OCI-LY7 (cell line): ENCODE data around the gene DOCK7. TPM values are rescaled to one million over a fixed set of nuclear protein-coding genes. Genes with fewer than 3 reads are reported as not detected.

ENCODE experiments used
- BruUV-seq: library from RNA; stranded (reverse); fragments of 400-500 nt; replicated peaks from 2 replicates; lab custom pipeline; 2021; lab: Mats Ljungman, UMichigan
- CTCF ChIA-PET: fragments of 300-600 bp; sonication (Branson Sonifier 250); formaldehyde crosslinking; loops from one replicate; lab custom pipeline; 2022; ENCODE audit warnings: antibody characterized with exemption; ENCODE audit not compliant: unreplicated experiment; lab: Charles Lee
- POLR2A ChIA-PET: fragments of 300-600 bp; sonication (Branson Sonifier 250); formaldehyde crosslinking; loops from one replicate; lab custom pipeline; 2022; ENCODE audit warnings: antibody characterized with exemption; lab: Charles Lee
- DNase-seq: peaks from one replicate; pipeline ENCODE4 v3.0.0-alpha.2; 2015; ENCODE audit warnings: low spot score
- H2AFZ ChIP-seq: fragments of 200-600 bp; sonication (generic), shearing (Covaris generic); 2 replicates; pipeline ENCODE4 v1.6.1; 2014; ENCODE audit warnings: mild to moderate bottlenecking, antibody characterized with exemption, low read length, moderate library complexity
- H3K27ac ChIP-seq: fragments of 200-600 bp; sonication (generic); 2 replicates; pipeline ENCODE4 v1.5.1; 2014; ENCODE audit warnings: mixed run types, low read depth, mild to moderate bottlenecking, moderate library complexity, low read length, inconsistent platforms; ENCODE audit not compliant: poor library complexity, severe bottlenecking
- H3K36me3 ChIP-seq: fragments of 200-600 bp; sonication (generic); 2 replicates; pipeline ENCODE4 v1.6.1; 2014; ENCODE audit warnings: mild to moderate bottlenecking, antibody characterized with exemption, low read length, moderate library complexity, mixed read lengths; ENCODE audit not compliant: insufficient read depth
- H3K4me1 ChIP-seq: fragments of 200-600 bp; sonication (generic); 2 replicates; pipeline ENCODE4 v1.5.1; 2014; ENCODE audit warnings: mild to moderate bottlenecking, low read length; ENCODE audit not compliant: insufficient read depth, poor library complexity, severe bottlenecking
- H3K4me2 ChIP-seq: fragments of 200-600 bp; sonication (generic); 2 replicates; pipeline ENCODE4 v1.6.1; 2014; ENCODE audit warnings: mild to moderate bottlenecking, low read length
- H3K4me3 ChIP-seq: fragments of 200-600 bp; sonication (generic); 2 replicates; pipeline ENCODE4 v1.5.1; 2014; ENCODE audit warnings: mild to moderate bottlenecking, low read depth, low read length; ENCODE audit not compliant: poor library complexity, severe bottlenecking
- H3K79me2 ChIP-seq: fragments of 200-600 bp; sonication (generic); 2 replicates; pipeline ENCODE4 v1.6.1; 2016; ENCODE audit warnings: low read depth, mild to moderate bottlenecking, low read length, moderate library complexity, mixed read lengths; ENCODE audit not compliant: insufficient read depth
- H3K9me2 ChIP-seq: fragments of 200-600 bp; sonication (generic); 2 replicates; pipeline ENCODE4 v1.6.1; 2016; ENCODE audit warnings: mild to moderate bottlenecking, low read length, mixed read lengths; ENCODE audit not compliant: insufficient read depth
- H3K9me3 ChIP-seq: fragments of 200-600 bp; sonication (generic); 2 replicates; pipeline ENCODE4 v1.6.1; 2014; ENCODE audit warnings: mild to moderate bottlenecking, mixed run types, low read length, mixed read lengths
- H4K20me1 ChIP-seq: fragments of 200-600 bp; sonication (generic); 2 replicates; pipeline ENCODE4 v1.6.1; 2014; ENCODE audit warnings: mild to moderate bottlenecking, antibody characterized with exemption, low read length, moderate library complexity, mixed read lengths; ENCODE audit not compliant: insufficient read depth
- CTCF ChIP-seq: fragments of 200-600 bp; sonication (generic); conservative IDR thresholded peaks from 2 replicates; pipeline ENCODE4 v1.5.1; 2014; ENCODE audit warnings: mild to moderate bottlenecking, antibody characterized with exemption, low read length, moderate library complexity, mixed read lengths
- EZH2phosphoT487 ChIP-seq: fragments of 200-600 bp; sonication (generic); IDR thresholded peaks from 2 replicates; pipeline ENCODE4 v1.6.1; 2018; ENCODE audit warnings: low read depth, borderline replicate concordance, mild to moderate bottlenecking, mixed run types, antibody characterized with exemption, low read length, moderate library complexity, mixed read lengths
- intact Hi-C: fragments of 100-400 bp; cut with micrococcal nuclease; formaldehyde crosslinking; loops from one replicate; pipeline ENCODE4 v1.10.0; 2022; ENCODE audit not compliant: unreplicated experiment
- total RNA-seq, 2 experiments: library from RNA; depleted of rRNA in 1 of 2; stranded (reverse); fragments of >200 nt in 1 of 2; shearing (Covaris generic) in 1 of 2; gene quantifications; 2 replicates each; pipeline ENCODE4 v1.2.3, GENCODE V29; 2014 to 2022

DOCK7 gene
- total RNA-seq, 2 experiments from 2014 or later = 19.5 to 20.3 TPM

- TF ChIP-seq CTCF (no peak), EZH2phosphoT487 (no peak)
- Histone ChIP-seq H3K4me1 (no peaks in the 10 kb centered on the region), H3K9me2 (no peaks in the 10 kb centered on the region), H4K20me1 (no peaks in the 10 kb centered on the region), H3K36me3 (no peaks in the 10 kb centered on the region), H3K4me2 (no peak overlapping the region), H3K9me3 (no peaks in the 10 kb centered on the region), H2AFZ (no peak overlapping the region), H3K79me2 (no peaks in the 10 kb centered on the region), H3K27ac (no peak overlapping the region), H3K4me3 (no peak overlapping the region)
- BruUV-seq = no TSS peak
- POLR2A ChIA-PET = no interaction called here
- CTCF ChIA-PET = no interaction called here
- DNase-seq = no peak
- intact Hi-C loops = no loop called here
Measured at GRCh38 chr1:62492521-62492920, 195.7 kb downstream of the DOCK7 start.

DNA sequence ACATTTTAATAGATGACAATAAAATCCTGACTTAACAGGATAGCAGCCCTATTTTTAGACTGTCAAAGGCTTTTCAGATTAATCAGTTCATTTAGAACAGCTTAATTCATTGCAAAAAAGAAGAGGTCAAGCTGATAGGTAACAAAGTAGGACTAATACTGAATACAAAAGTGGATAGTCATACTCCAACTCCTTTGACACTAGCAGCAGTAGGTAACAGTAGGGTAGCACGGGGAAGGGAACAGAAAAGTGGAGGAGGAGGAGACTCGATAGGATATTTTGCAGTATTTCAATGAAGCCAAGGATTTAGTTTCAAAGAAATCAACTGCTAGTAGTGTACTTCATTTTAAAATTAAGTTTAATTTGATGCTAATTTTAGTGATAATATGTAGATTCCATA lies 200.2 kb downstream of the DOCK7 start:
- ChIA-PET POLR2A (interaction anchor here (0.5 to 1.1 kb wide), 3 partner anchors 9 to 308 kb away, joined by 3 to 6 read pairs (median 5); no protein-coding TSS in a partner anchor), CTCF (no interaction called here)
- Histone ChIP-seq H3K4me1 (no peaks in the 10 kb centered on the region), H3K79me2 (no peaks in the 10 kb centered on the region), H2AFZ (no peak overlapping the region), H4K20me1 (no peaks in the 10 kb centered on the region), H3K27ac (no peak overlapping the region), H3K4me2 (no peak overlapping the region), H3K9me3 (no peaks in the 10 kb centered on the region), H3K4me3 (no peak overlapping the region), H3K36me3 (no peaks in the 10 kb centered on the region), H3K9me2 (no peaks in the 10 kb centered on the region)
- no peak for DNase-seq
- intact Hi-C loops = no loop called here
- no TSS peak for BruUV-seq
- TF ChIP-seq CTCF = no peak
- no peak for TF ChIP-seq EZH2phosphoT487

DNA sequence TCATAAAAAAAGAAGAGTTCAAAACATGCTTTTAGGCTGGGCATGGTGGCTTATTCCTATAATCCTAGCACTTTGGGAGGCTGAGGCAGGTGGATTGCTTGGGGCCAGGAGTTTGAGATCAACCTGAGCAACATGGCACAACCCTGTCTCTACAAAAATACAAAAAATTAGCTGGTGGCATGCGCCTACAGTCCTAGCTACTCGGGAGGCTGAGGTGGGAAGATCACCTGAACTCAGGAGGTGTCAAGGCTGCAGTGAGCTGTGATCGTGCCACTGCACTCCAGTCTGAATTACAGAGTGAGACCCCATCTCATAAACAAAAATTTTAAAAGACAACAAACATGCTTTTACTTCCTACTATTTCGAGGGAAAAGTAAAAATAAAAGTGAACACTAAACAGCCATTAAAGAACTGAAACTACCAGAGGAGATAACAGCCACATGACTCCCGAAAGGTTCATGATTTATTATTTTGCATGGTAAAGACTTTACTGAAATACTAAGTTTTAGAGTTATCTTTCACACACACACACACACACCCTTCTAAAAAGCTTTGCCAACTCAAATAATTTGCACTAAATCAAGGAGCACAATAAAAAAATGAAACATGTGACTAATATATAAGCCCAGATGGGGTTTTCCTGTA lies 203.2 kb downstream of the DOCK7 start:
- intact Hi-C loops = no loop called here
- no peaks in the 10 kb centered on the region for H3K4me1 ChIP-seq
- H3K9me2 ChIP-seq = no peaks in the 10 kb centered on the region
- POLR2A ChIA-PET = interaction anchor here (0.7 kb wide), 1 partner anchor 24 kb away, joined by 3 read pairs; no protein-coding TSS in a partner anchor
- no peaks in the 10 kb centered on the region for H3K79me2 ChIP-seq
- H3K4me3 ChIP-seq = no peak overlapping the region
- no peak for DNase-seq
- H3K27ac ChIP-seq = no peak overlapping the region
- no peak overlapping the region for H2AFZ ChIP-seq
- BruUV-seq = no TSS peak
- no peaks in the 10 kb centered on the region for H4K20me1 ChIP-seq
- no peaks in the 10 kb centered on the region for H3K9me3 ChIP-seq
- no peak for TF ChIP-seq EZH2phosphoT487
- no peak for TF ChIP-seq CTCF
- no peaks in the 10 kb centered on the region for H3K36me3 ChIP-seq
- CTCF ChIA-PET = no interaction called here
- H3K4me2 ChIP-seq = no peak overlapping the region
